ENCODE measurements around the gene LTC4S.

Gene LTC4S

GRCh38 chr5:179795863-179796833 lies 2.4 kb downstream of the LTC4S start:
- peak; percentile 92 for DNase-seq (ENCODE audit: low spot score)

GRCh38 chr5:179796877-179797608 lies 3.3 kb downstream of the LTC4S start:
- DNase-seq (ENCODE audit: low spot score), result no peak

- DNase-seq (ENCODE audit: low spot score), result no peak
Measured at GRCh38 chr5:179797741-179798140, 4.0 kb downstream of the LTC4S start.

- no peak for DNase-seq (ENCODE audit: low spot score)
Measured at GRCh38 chr5:179798144-179798770, 4.5 kb downstream of the LTC4S start.

GRCh38 chr5:179798771-179799643 lies 5.2 kb downstream of the LTC4S start:
- no peak for DNase-seq (ENCODE audit: low spot score)

GRCh38 chr5:179799644-179799973 lies 5.8 kb downstream of the LTC4S start:
- no peak for DNase-seq (ENCODE audit: low spot score)

- DNase-seq (ENCODE audit: low spot score), result no peak
Measured at GRCh38 chr5:179800071-179800695, 6.4 kb downstream of the LTC4S start.

GRCh38 chr5:179800696-179801201 lies 7.0 kb downstream of the LTC4S start:
- no peak for DNase-seq (ENCODE audit: low spot score)

GRCh38 chr5:179801304-179802206 lies 7.8 kb downstream of the LTC4S start:
- no peak for DNase-seq (ENCODE audit: low spot score)

- DNase-seq (ENCODE audit: low spot score), result no peak
Measured at GRCh38 chr5:179802207-179802883, 8.6 kb downstream of the LTC4S start.

- DNase-seq (ENCODE audit: low spot score), result no peak
Measured at GRCh38 chr5:179802950-179803562, 9.3 kb downstream of the LTC4S start.

GRCh38 chr5:179803651-179804554 lies 10.1 kb downstream of the LTC4S start:
- DNase-seq (ENCODE audit: low spot score), result no peak

- DNase-seq (ENCODE audit: low spot score), result no peak
Measured at GRCh38 chr5:179804555-179804947, 10.8 kb downstream of the LTC4S start.

GRCh38 chr5:179805070-179805528 lies 11.3 kb downstream of the LTC4S start:
- DNase-seq (ENCODE audit: low spot score), result peak; percentile 66

GRCh38 chr5:179805529-179806249 lies 11.9 kb downstream of the LTC4S start:
- no peak for DNase-seq (ENCODE audit: low spot score)

- peak; percentile 81 for DNase-seq (ENCODE audit: low spot score)
Measured at GRCh38 chr5:179806250-179807048, 12.7 kb downstream of the LTC4S start, which contains the start of gene MGAT4B. Gene MGAT4B (minus strand): TSS chr5:179806866. CDS start chr5:179806583, 283 bp downstream.
